GM12891 (cell line): Measurements from ENCODE around the gene RADX.

ENCODE experiments used
- PAX5 ChIP-seq: IDR thresholded peaks from 2 replicates; pipeline ENCODE4 v1.6.1; 2011; ENCODE audit warnings: low read length, moderate library complexity, mild to moderate bottlenecking; ENCODE audit not compliant: insufficient read depth, severe bottlenecking
- POLR2A ChIP-seq: IDR thresholded peaks from 2 replicates; pipeline ENCODE4 v1.6.1; 2011; ENCODE audit warnings: low read depth, low read length, control low read depth
- POLR2AphosphoS5 ChIP-seq: IDR thresholded peaks from 2 replicates; pipeline ENCODE4 v1.6.1; 2011; ENCODE audit warnings: low read depth, low read length, control low read depth
- POU2F2 ChIP-seq: IDR thresholded peaks from 2 replicates; pipeline ENCODE4 v1.6.1; 2011; ENCODE audit warnings: low read depth, mild to moderate bottlenecking, control low read depth, low read length, moderate library complexity
- SPI1 ChIP-seq: IDR thresholded peaks from 2 replicates; pipeline ENCODE4 v1.6.1; 2011; ENCODE audit warnings: low read depth, low read length, control low read depth
- TAF1 ChIP-seq: IDR thresholded peaks from 2 replicates; pipeline ENCODE4 v1.6.1; 2011; ENCODE audit warnings: low read depth, low read length, control low read depth

- TF ChIP-seq POLR2A: no peak
- no peak for TF ChIP-seq POU2F2
- TF ChIP-seq POLR2AphosphoS5: no peak
- TF ChIP-seq SPI1: no peak
- no peak for TF ChIP-seq TAF1
- TF ChIP-seq PAX5: no peak
Measured at GRCh38 chrX:106599411-106599810, 12.4 kb upstream of the RADX start.
